Activated CD4-positive, alpha-beta T cell treated with anti-CD3 and anti-CD28 coated beads, Interleukin-2, amount 50 U/mL, for 48 hours (primary cell): Measurements from ENCODE around the gene NEDD4.
"Not testable (repeated sequence)": the region's sequence is repeated elsewhere in the genome, so short reads cannot be mapped to it uniquely, and the experiment has no call there.

ENCODE experiments used
- DNase-seq, 2 experiments: peaks; one replicate each; pipeline ENCODE4 v3.0.0-alpha.2; 2020

The NEDD4 gene

GRCh38 chr15:55891196-55891595 lies 102.2 kb downstream of the NEDD4 start:
- no peak for DNase-seq

GRCh38 chr15:55884223-55884622 lies 109.2 kb downstream of the NEDD4 start:
- DNase-seq = no peak

GRCh38 chr15:55879181-55879580 lies 114.2 kb downstream of the NEDD4 start:
- DNase-seq = no peak

DNA sequence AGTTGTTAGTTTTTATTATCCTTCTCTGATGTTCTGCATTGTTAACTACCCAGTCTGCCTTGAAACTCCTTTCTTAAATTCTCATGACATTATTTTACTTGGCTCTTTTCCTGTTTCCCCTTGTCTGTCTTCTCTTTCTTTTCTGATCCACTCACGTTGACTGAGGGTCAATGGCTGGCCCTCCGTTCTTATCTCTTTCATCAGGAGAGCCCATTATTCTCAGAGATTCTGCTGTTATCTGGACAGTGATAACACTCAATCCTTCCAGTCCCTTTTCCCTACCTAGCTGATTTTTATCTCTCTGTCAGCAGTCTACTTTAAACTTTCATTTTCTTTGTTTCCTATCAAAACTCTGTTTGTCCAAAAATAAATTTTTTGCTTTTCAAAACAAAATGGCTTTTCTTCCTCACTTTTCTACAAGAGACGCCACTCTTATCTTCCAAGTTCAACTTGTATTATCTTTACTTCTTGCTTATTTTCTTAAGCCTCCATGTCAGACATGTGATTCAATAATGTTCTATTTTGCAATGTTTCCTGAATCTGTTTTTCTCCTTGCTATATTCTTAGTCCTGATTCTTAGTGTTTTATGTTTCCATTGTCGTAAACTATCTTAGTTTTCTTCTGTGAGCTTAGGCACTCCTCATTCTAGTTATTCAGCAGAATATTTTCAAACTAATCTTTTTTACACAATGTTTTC lies 120.2 kb downstream of the NEDD4 start:
- DNase-seq = no peak

- DNase-seq = no peak
Measured at GRCh38 chr15:55872471-55872870, 120.9 kb downstream of the NEDD4 start.

- no peak for DNase-seq
Measured at GRCh38 chr15:55869660-55870059, 123.8 kb downstream of the NEDD4 start.

- no peak for DNase-seq
Measured at GRCh38 chr15:55868707-55869106, 124.7 kb downstream of the NEDD4 start.

DNA sequence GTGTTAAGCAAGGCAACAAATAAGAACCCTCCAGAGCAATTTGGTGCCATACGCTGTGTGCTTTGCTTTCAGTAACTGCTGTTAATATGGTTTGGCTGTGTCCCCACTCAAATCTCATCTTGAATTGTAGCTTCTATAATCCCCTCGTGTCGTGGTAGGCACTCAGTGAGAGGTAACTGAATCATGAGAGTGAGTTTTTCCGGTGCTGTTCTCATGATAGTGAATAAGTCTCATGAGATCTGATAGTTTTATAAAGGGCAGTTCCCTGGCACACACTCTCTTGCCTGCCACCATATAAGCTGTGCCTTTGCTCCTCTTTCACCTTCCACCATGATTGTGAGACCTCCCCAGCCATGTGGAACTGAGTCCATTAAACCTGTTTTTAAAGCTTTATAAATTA lies 125.1 kb downstream of the NEDD4 start:
- DNase-seq = not testable (repeated sequence)

DNA sequence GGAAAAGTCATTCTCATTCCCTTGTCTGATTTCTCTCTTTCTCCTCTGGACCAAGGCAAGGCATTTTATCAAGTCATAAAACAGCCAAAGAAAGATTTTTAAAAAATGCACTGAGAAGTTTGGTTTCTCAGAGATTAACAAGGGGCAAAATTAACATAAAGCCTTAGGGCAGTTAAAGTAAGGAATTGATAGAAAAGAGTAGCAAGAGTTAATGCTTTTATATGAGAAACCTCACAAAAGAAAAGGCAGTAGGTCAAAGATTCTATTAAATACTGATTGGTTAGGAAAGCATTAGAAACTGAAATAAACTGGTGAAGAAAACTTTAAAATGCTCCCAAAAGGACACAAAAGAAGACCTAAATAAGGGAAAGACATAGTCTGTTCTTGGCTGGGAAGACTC lies 129.5 kb downstream of the NEDD4 start:
- no peak for DNase-seq

DNA sequence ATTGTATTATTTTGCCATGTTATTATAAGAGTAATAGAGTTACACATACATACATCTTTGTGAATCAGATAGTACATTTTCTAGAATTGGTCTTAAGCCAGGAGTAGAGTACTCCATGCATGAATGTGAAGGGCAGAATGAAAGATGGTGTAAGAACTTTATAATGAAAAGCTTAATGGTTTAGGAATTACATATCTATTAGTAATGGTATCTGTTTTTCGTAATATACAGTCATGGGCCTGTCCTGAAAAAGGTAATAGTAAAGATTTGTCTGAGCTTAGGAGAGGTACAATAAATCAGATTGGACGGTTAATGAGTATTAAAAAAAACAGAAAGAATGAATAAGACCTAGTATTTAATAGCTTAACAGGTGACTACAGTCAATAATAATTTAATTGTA lies 132.3 kb downstream of the NEDD4 start:
- DNase-seq = no peak

GRCh38 chr15:55860468-55860867 lies 132.9 kb downstream of the NEDD4 start:
- no peak for DNase-seq

DNA sequence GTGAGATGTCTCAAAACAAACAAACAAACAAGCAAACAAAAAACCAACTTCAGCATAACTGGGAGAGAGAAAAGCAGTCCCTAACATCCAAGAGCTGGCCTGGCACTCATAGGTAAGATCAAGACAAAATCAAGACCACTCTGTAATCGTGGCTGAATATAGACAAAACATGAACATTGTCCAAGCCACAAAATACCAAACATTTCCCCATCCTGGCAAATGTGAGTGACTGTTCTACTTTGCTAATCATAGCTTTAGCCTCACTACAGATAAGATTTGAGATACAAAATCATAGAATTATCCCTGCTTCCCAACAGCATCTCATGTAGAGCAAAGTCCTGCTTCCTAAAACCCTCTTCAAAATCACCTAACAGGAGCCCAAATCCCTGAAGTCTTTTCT lies 133.7 kb downstream of the NEDD4 start:
- no peak for DNase-seq

DNA sequence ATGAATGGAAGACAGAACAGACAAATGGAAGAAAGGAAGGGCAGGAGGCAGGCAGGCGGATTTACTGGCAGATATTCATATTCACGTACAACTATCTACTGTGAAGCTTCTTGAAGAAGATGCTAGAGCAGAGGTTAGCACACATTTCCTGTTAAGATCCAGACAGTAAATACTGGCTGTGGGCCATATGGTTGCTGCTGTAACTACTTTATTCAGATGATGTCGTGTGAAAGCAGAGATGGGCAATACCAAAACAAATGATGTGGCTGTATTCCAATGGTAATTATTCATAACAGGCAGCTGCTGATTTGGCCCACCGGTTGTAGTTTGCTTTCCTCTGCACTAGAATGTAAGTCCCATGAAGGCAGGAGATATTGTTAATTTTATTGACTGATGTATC lies 134.8 kb downstream of the NEDD4 start:
- DNase-seq = no peak

- no peak for DNase-seq
Measured at GRCh38 chr15:55856506-55857164, 136.8 kb downstream of the NEDD4 start.

DNA sequence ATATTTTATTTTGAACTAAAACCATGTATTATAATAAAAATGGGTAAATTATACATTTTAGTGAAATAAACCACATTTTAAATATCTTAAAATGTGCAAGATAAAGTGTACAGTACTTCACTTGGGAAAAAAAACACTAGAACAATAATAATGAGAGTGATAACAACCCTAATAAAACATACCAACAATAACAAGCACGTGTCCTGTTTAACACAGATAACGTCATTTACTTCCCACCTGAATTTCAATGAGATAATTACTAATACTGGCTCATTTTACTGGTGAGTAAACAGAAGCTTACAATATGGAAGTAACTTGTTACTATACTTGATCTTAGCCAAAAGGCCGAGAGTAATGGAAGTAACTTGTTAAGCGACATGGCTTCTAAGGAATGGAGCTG lies 140.3 kb downstream of the NEDD4 start:
- no peak for DNase-seq

- DNase-seq = peak in 1 of 2 experiments; percentile 18
Measured at GRCh38 chr15:55846116-55846707, 147.2 kb downstream of the NEDD4 start.

- not testable (repeated sequence) for DNase-seq
Measured at GRCh38 chr15:55842897-55843296, 150.5 kb downstream of the NEDD4 start.

DNA sequence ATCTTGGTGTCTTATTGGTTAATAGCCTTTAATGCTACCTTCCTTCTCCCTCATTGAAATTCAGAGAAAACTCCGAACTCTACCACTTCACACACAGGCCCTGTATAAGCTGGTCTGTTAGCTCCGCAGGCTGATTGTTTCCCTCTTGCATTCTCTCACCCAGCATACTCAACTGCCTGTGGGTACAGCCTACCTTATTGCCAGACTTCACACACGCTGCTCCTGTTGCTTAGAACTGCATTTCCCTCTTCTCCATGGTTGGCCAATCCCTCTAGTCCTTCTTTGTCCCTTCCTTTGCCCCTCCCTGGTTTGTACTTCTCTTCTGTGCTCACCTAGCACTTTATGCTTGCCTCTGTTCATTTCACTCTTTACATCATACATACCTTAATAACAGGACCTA lies 157.5 kb downstream of the NEDD4 start:
- DNase-seq = no peak

- DNase-seq = no peak
Measured at GRCh38 chr15:55834331-55834730, 159.1 kb downstream of the NEDD4 start.

DNA sequence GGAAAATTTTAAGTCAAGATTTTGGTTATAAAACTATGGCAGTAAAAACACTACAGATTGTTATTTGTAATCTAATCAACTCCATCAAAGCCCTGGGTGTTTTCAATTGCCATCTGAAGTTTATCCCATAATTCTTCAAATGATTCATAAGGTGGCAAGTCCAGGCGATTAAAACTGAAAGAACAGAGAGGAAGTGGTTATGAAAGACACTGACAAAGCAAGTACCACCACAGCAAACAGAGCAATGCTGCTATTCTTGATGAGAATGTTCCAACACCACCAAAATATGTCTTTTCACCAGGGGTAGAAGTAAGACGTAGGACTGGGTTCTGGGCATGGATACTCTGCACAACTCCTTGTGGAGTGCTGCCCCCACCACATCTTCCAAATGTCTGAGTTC lies 163.6 kb downstream of the NEDD4 start:
- peak in 1 of 2 experiments; percentile 4 for DNase-seq

GRCh38 chr15:55827955-55828354 lies 165.5 kb downstream of the NEDD4 start:
- no peak for DNase-seq

GRCh38 chr15:55827204-55827603 lies 166.2 kb downstream of the NEDD4 start:
- no peak for DNase-seq

GRCh38 chr15:55824857-55825613 lies 168.4 kb downstream of the NEDD4 start:
- DNase-seq = no peak
